NCI-H460 (cell line): ENCODE results near the gene GRIK3. TPM values are rescaled to one million over a fixed set of nuclear protein-coding genes. Genes with fewer than 3 reads are reported as not detected.

Source experiments
- DNase-seq: peaks from one replicate; pipeline ENCODE4 v3.0.0-alpha.2; 2016; ENCODE audit warnings: low read depth; ENCODE audit errors: extremely low read depth
- total RNA-seq: library from RNA; depleted of rRNA; stranded (reverse); fragments of >200 nt; shearing (Covaris generic); gene quantifications from 2 replicates; pipeline ENCODE4 v1.2.3, GENCODE V29; 2014

GRIK3 gene
- total RNA-seq, 1 experiment from 2014 or later, result not detected

DNA sequence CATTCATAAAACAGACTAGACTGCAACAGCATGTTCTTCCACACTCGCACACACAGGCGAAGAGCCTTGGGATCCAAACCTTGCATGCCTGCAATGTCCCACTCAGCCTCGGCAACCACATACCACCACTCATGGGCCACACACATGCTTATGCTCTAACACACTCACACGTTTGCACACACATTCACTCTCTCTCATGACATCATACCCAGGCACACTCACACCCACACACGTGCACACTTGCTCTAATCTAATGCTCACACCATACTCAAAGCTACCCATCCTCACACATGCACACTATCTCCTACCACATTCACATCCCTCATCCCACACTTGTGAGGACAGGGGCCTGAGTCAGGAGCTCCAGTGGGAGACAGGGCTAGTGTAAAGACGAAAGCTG is 50.3 kb downstream of the GRIK3 start:
- no peak for DNase-seq

DNA sequence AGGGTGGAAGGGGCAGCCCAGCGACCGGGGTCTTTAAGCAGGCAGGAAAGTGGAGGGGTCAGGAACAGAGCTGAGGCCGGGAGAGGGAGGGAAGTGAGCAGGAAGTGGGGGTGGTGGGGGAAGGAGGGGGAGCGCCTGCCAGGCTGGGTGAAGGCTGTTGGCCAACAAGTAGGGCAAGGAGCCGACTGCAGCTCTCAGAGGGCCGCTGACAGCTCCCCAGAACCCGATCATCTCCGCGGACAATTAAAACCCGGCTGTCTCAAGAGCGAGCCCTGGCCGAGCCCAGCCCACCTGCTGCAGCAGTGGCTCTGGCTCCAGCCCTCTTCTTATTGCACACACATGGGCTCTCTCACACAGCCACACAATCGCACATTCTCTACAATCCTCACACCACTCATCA is 51.6 kb downstream of the GRIK3 start:
- DNase-seq, result no peak

- DNase-seq, result no peak
Observed at GRCh38 chr1:36981771-36982622, 52.3 kb downstream of the GRIK3 start.

DNA sequence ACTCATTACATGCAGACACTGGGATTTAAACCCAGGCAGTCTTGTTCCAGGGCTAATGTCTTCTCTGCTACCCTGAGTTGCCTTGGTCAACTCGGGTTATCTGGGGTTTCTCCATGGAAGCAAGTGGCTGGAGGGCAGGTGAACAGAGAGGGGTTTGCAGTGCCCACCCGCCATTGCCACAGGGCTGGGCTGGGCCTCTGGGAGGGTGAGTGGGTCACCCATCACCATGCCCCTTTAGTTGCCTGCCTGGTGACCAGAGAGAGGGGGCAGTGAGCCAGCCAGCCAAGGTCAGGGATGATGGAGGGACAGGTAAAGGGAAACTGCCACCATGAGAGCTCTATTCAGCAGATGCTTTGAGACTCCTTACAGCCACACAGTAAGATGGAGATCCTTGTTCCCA is 53.2 kb downstream of the GRIK3 start:
- DNase-seq, result no peak

GRCh38 chr1:36977731-36978406 is 56.4 kb downstream of the GRIK3 start:
- no peak for DNase-seq

- no peak for DNase-seq
Observed at GRCh38 chr1:36975642-36976041, 58.7 kb downstream of the GRIK3 start.

DNA sequence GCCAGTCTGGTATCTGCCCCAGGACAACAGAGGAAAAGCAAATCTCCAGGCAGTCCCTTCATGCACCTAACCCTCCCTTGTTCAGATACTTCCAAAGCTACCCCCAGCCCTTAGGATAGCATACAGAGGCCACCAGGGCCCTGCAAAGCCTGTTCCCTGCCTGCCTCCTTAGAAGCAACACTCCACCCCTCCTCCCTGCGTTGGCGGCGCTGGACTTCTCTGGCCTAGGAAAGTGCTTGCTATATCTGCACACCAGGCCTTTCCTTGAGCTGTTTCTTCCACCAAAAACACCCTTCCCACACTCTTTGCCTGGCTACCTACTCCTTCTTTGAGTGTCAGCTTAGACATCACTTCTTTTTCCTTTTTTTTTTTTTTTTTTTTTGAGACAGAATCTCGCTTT is 61.3 kb downstream of the GRIK3 start:
- no peak for DNase-seq

GRCh38 chr1:36971852-36972618 is 62.3 kb downstream of the GRIK3 start:
- no peak for DNase-seq

- no peak for DNase-seq
Observed at GRCh38 chr1:36968730-36969129, 65.6 kb downstream of the GRIK3 start.

DNA sequence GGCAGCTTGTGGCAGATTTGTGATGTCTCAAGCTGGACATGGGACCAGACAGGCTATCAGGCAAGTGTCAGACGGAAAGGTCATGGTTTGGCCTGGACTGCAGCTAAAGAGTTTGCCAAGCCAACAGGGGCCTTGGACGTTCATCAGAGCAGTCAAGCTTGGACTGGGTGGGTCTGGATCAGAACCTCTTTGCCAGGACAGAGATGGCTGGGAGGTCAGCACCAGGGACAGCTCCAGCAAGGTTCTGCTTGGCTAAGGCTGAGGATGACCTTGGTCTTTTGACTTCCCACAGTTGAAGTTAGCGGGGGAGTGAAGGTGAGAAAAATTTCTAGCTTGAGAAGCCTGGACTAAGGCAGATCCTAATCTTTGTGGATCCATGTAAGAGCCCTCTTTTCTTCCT is 68.1 kb downstream of the GRIK3 start:
- no peak for DNase-seq

- no peak for DNase-seq
Observed at GRCh38 chr1:36965275-36966159, 68.8 kb downstream of the GRIK3 start.

GRCh38 chr1:36964830-36965229 is 69.5 kb downstream of the GRIK3 start:
- no peak for DNase-seq

DNA sequence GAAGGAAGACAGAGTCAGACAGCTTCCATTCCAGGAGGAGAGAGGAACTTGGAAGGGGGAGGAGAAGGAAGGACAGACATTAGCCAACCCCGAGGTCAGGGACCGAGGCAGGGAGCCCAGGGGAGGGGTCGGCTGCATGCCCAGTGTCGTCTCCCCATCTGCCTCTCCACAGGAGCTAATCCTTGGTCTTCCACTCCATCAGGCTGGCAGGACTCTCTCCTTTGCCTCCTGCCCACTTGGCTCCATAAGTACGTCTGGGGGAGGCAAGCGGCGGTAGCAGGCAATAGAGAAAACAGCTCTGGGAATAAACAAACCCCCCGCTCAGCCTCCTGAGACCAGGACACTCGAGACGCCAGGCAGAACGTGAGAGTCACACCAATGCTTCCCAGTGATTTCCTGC is 71.3 kb downstream of the GRIK3 start:
- no peak for DNase-seq

GRCh38 chr1:36961062-36961615 is 73.2 kb downstream of the GRIK3 start:
- DNase-seq, result no peak

- DNase-seq, result no peak
Observed at GRCh38 chr1:36956570-36956969, 77.7 kb downstream of the GRIK3 start.

DNA sequence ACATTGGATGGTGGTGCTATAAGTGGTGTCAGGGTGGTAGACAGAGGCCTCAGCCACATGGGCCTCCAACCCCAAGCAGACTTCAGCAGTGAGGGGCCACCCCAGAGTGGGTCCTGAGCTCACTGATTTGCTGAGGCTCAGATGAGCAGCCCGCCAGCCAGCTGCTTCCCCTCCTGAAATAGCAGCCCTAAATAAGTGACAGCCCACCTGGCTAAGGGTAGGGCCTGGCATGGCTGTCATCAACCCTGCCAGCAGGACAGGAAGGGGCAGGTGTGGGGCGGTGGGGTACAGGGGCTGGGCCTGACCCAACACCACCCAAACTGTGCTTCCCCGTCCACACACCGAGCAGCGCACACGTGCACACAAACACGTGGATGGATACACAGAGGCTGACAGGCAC is 79.3 kb downstream of the GRIK3 start:
- no peak for DNase-seq

DNA sequence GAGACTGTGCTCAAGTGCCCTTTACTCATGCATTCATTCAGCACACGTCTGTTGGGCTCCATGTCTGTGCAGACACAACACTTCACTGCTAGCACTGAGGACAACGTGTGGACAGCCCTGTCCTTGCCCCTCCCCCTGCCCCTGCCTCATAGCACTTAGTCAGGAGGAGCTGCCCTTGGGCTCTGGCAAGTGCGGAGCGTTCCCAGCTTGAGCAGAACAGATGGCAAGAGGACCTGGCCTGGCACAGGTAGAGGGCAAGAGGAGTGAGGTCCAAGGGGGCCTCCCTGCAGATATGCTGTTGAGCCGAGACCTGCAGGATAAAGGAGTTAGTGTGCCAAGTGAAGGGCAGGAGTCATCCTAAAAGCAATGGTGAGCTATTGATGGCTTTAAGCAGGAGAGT is 81.3 kb downstream of the GRIK3 start:
- DNase-seq, result no peak

GRCh38 chr1:36951761-36952160 is 82.6 kb downstream of the GRIK3 start:
- DNase-seq, result no peak

DNA sequence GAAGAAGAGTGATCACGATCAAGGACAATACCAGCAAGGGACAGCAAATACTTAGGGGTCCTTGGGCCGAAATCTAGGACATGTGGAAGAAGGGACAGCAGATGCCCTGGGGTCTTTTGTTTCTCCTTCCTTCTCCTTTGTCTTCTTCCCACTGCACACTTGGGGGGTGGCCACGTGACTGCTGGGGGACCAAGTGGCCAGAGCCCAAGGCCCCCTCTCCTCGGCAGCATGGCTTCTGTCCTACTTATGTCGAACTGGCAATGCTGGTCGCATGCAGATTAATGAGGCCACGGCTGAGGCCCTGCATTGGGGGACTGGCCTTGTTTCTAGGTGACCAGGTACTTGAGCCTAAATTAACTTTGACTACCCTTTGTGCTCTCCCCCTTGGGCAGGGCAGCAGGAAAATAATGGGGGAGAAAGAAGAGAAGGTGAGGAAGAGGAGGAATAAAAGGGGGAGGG is 83.0 kb downstream of the GRIK3 start:
- DNase-seq, result no peak
